Measurements from ENCODE around the gene SOX6.

GRCh38 chr11:16347928-16348685 is 8.2 kb downstream of the SOX6 start:
- TF ChIP-seq CTCF (IDR thresholded peaks at IDR 0.05; ENCODE audit: low read length) (no peak), EZH2 (IDR thresholded peaks at IDR 0.05; ENCODE audit: borderline replicate concordance, low read length) (no peak)
